MCF 10A (cell line): ENCODE measurements around the gene SGK1. TPM values are rescaled to one million over a fixed set of nuclear protein-coding genes. Genes with fewer than 3 reads are reported as not detected.
"Not testable (repeated sequence)": the region's sequence is repeated elsewhere in the genome, so short reads cannot be mapped to it uniquely, and the experiment has no call there.

Experiments used
- BruUV-seq: library from RNA; stranded (reverse); fragments of 400-500 nt; replicated peaks from 2 replicates; lab custom pipeline; 2021; lab: Mats Ljungman, UMichigan
- CTCF ChIA-PET: fragments of 300-600 bp; sonication (Branson Sonifier 250); formaldehyde crosslinking; extraction: SDS; loops from one replicate; lab custom pipeline; 2021; ENCODE audit warnings: antibody characterized with exemption, inconsistent platforms; lab: Yijun Ruan, JAX
- POLR2A ChIA-PET: fragments of 300-600, 350-650 bp; sonication (Branson Sonifier 250); formaldehyde crosslinking; extraction: SDS; loops from one replicate; lab custom pipeline; 2020; ENCODE audit warnings: antibody characterized with exemption, inconsistent platforms; lab: Yijun Ruan, JAX
- DNase-seq: peaks from one replicate; pipeline ENCODE4 v3.0.0-alpha.2; 2018; ENCODE audit not compliant: unreplicated experiment
- H3K27ac Mint-ChIP-seq: one replicate; pipeline ENCODE4 v1.8.0; 2022; ENCODE audit warnings: mild to moderate bottlenecking, low read depth, mixed read lengths; ENCODE audit not compliant: unreplicated experiment
- H3K27me3 Mint-ChIP-seq: one replicate; pipeline ENCODE4 v1.8.0; 2022; ENCODE audit warnings: mixed read lengths; ENCODE audit not compliant: insufficient read depth, unreplicated experiment
- H3K36me3 Mint-ChIP-seq: one replicate; pipeline ENCODE4 v1.8.0; 2022; ENCODE audit warnings: mild to moderate bottlenecking, moderate library complexity, mixed read lengths; ENCODE audit not compliant: insufficient read depth, unreplicated experiment
- H3K4me1 Mint-ChIP-seq: one replicate; pipeline ENCODE4 v1.8.0; 2022; ENCODE audit warnings: mixed read lengths; ENCODE audit not compliant: insufficient read depth, unreplicated experiment
- H3K4me3 Mint-ChIP-seq: one replicate; pipeline ENCODE4 v1.8.0; 2022; ENCODE audit warnings: mild to moderate bottlenecking, moderate library complexity, mixed read lengths; ENCODE audit not compliant: unreplicated experiment
- H3K9me3 Mint-ChIP-seq: one replicate; pipeline ENCODE4 v1.8.0; 2022; ENCODE audit warnings: mixed read lengths; ENCODE audit not compliant: unreplicated experiment
- CTCF ChIP-seq: fragments of 200-600 bp; IDR thresholded peaks from one replicate; pipeline ENCODE4 v1.8.0; 2022; ENCODE audit warnings: antibody characterized with exemption, mild to moderate bottlenecking; ENCODE audit not compliant: unreplicated experiment
- intact Hi-C: fragments of 100-400 bp; cut with micrococcal nuclease; formaldehyde crosslinking; loops from 2 replicates; pipeline ENCODE4 v1.14.1; 2022
- total RNA-seq: library from RNA; stranded (reverse); gene quantifications from 2 replicates; pipeline ENCODE4 v1.2.3, GENCODE V29; 2022

The SGK1 gene
- total RNA-seq, 1 experiment from 2014 or later: 30.8 TPM

GRCh38 chr6:134328792-134329191 lies 10.9 kb upstream of the SGK1 start:
- H3K27ac Mint-ChIP-seq: no peak overlapping the region
- BruUV-seq: no TSS peak
- DNase-seq: no peak
- H3K4me1 Mint-ChIP-seq: no peaks in the 10 kb centered on the region
- intact Hi-C loops: no loop called here
- H3K27me3 Mint-ChIP-seq: no peaks in the 10 kb centered on the region
- ChIA-PET CTCF (interaction anchor here (0.6 to 1.1 kb wide), 5 partner anchors 9 to 723 kb away, joined by 3 read pairs; no protein-coding TSS in a partner anchor), POLR2A (interaction anchor here (0.7 kb wide), 1 partner anchor 175 kb away, joined by 3 read pairs; no protein-coding TSS in a partner anchor)
- no peak overlapping the region for H3K4me3 Mint-ChIP-seq
- no peak for TF ChIP-seq CTCF
- H3K36me3 Mint-ChIP-seq: no peaks in the 10 kb centered on the region
- H3K9me3 Mint-ChIP-seq: peaks cover 13% of the 10 kb centered on the region

GRCh38 chr6:134328138-134328537 lies 10.2 kb upstream of the SGK1 start:
- Mint-ChIP-seq H3K27ac (no peak overlapping the region), H3K36me3 (no peaks in the 10 kb centered on the region), H3K4me1 (no peaks in the 10 kb centered on the region), H3K9me3 (peaks cover 13% of the 10 kb centered on the region), H3K27me3 (no peaks in the 10 kb centered on the region), H3K4me3 (no peak overlapping the region)
- ChIA-PET CTCF (interaction anchor here (0.7 to 1.1 kb wide), 2 partner anchors 9 to 20 kb away, joined by 3 read pairs; no protein-coding TSS in a partner anchor), POLR2A (interaction anchor here (0.7 kb wide), 2 partner anchors 41 to 174 kb away, joined by 3 to 4 read pairs; no protein-coding TSS in a partner anchor)
- intact Hi-C loops: no loop called here
- TF ChIP-seq CTCF: no peak
- DNase-seq: no peak
- BruUV-seq: no TSS peak

GRCh38 chr6:134326192-134326591 lies 8.3 kb upstream of the SGK1 start:
- CTCF ChIA-PET, H3K4me3 Mint-ChIP-seq, intact Hi-C loops, H3K36me3 Mint-ChIP-seq, BruUV-seq, H3K4me1 Mint-ChIP-seq, H3K27me3 Mint-ChIP-seq, DNase-seq, H3K27ac Mint-ChIP-seq: not testable (repeated sequence)
- peaks cover 13% of the 10 kb centered on the region for H3K9me3 Mint-ChIP-seq
- POLR2A ChIA-PET: interaction anchor here (0.7 kb wide), 1 partner anchor 8 kb away, joined by 3 read pairs; no protein-coding TSS in a partner anchor

- intact Hi-C loops: no loop called here
- Mint-ChIP-seq H3K9me3 (peaks cover 13% of the 10 kb centered on the region), H3K4me3 (no peak overlapping the region), H3K36me3 (no peaks in the 10 kb centered on the region), H3K27ac (no peak overlapping the region), H3K27me3 (no peaks in the 10 kb centered on the region), H3K4me1 (no peaks in the 10 kb centered on the region)
- CTCF ChIA-PET: interaction anchor here (0.6 to 1.1 kb wide), 2 partner anchors 10 to 51 kb away, joined by 3 read pairs; no protein-coding TSS in a partner anchor
- TF ChIP-seq CTCF: no peak
- POLR2A ChIA-PET: no interaction called here
- no TSS peak for BruUV-seq
- no peak for DNase-seq
Observed at GRCh38 chr6:134324766-134325165, 6.9 kb upstream of the SGK1 start.
